OCI-LY3 (cell line): ENCODE results near the gene RNASEH1.

Experiments
- H2AFZ ChIP-seq: fragments of 200-600, 300-600 bp; shearing (Covaris generic); 2 replicates; pipeline ENCODE4 v1.6.0; 2014; ENCODE audit warnings: antibody characterized with exemption, low read depth, low read length
- H3K27ac ChIP-seq: fragments of 200-600, 300-600 bp; sonication (generic); 2 replicates; pipeline ENCODE4 v1.5.1; 2014; ENCODE audit warnings: mild to moderate bottlenecking, low read length, moderate library complexity, mixed read lengths
- H3K27me3 ChIP-seq: fragments of 200-600, 300-600 bp; sonication (generic); 2 replicates; pipeline ENCODE4 v1.6.1; 2014; ENCODE audit warnings: low read depth, low read length, mixed read lengths
- H3K36me3 ChIP-seq: fragments of 200-600, 300-600 bp; sonication (generic); replicated peaks from 2 replicates; pipeline ENCODE3; 2014; ENCODE audit warnings: low read depth, low read length, mixed read lengths
- H3K4me1 ChIP-seq: fragments of 300-600, 200-600 bp; sonication (generic); 2 replicates; pipeline ENCODE4 v1.6.1; 2014; ENCODE audit warnings: low read length, mixed read lengths
- H3K4me2 ChIP-seq: fragments of 200-600, 300-600 bp; sonication (generic); 2 replicates; pipeline ENCODE4 v1.6.1; 2014; ENCODE audit warnings: low read length, mixed read lengths
- H3K4me3 ChIP-seq: fragments of 300-600, 200-600 bp; sonication (generic); 2 replicates; pipeline ENCODE4 v1.5.1; 2014; ENCODE audit warnings: antibody characterized with exemption, mild to moderate bottlenecking, low read length, moderate library complexity
- H3K79me2 ChIP-seq: fragments of 300-600, 200-600 bp; shearing (Covaris generic); 2 replicates; pipeline ENCODE4 v1.6.1; 2014; ENCODE audit warnings: mild to moderate bottlenecking, low read length, mixed read lengths
- H3K9ac ChIP-seq: fragments of 300-600, 200-600 bp; shearing (Covaris generic); 2 replicates; pipeline ENCODE4 v1.6.0; 2014; ENCODE audit warnings: mild to moderate bottlenecking, low read length, moderate library complexity
- H3K9me3 ChIP-seq: fragments of 200-600, 300-600 bp; shearing (Covaris generic); 2 replicates; pipeline ENCODE4 v1.6.1; 2014; ENCODE audit warnings: low read length, mixed read lengths; ENCODE audit not compliant: insufficient read depth
- H4K20me1 ChIP-seq: fragments of 200-600, 300-600 bp; sonication (generic); 2 replicates; pipeline ENCODE4 v1.6.1; 2016; ENCODE audit warnings: low read length, mixed read lengths; ENCODE audit not compliant: insufficient read depth
- CTCF ChIP-seq: fragments of 200-600, 300-600 bp; sonication (generic); IDR thresholded peaks from 2 replicates; pipeline ENCODE4 v1.5.1; 2014; ENCODE audit warnings: antibody characterized with exemption, low read length, low read depth
- EZH2phosphoT487 ChIP-seq: fragments of 200-600 bp; shearing (Covaris generic); IDR thresholded peaks from 2 replicates; pipeline ENCODE4 v1.6.1; 2018; ENCODE audit warnings: antibody characterized with exemption, mixed run types, low read depth

RNASEH1 gene

DNA sequence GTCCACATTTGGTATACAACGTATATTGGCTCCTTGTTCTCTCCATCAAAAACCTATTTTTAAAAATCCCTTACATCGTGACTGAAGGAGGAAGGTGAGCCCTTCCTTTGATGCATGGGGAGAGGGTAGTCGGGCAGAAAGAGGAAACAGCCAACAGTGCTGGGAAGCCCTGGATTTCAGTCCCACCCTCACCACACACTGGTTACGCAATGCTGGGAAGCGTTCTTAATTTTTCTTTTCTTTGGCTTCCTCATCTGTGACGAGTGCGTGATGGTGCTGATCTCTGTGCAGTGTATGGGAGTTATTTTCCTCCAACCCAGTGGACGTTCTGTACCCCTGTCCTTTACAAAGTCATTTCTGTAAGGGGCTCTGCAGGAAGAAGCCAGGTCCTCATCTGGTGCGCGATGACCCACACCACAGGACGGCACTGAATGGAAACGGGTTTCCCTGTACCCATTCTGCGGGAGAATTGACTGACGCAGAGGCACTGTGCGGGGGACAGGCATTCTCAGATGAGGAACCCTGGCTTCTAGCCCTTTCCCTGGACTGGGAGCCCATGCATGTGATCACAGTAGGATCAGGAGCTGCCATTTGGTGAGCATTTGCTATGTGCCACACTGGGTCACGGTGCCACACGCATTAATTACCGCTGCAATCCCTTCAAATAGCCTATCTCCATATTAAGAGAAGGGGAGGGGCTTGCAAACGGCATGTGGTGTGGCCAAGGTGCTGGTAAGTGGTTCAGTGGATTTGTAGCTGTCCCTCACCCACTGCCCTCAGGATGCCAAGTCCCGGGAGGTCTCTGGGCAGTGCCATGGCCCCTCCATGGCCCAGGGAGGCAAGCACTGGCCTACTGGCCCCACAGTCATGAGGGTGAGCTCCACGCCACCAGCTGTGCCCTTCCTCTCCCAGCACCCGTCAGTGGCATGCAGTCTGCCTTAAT is 41.0 kb upstream of the RNASEH1 start:
- no peaks in the 10 kb centered on the region for H3K9me3 ChIP-seq
- H2AFZ ChIP-seq = no peak overlapping the region
- no peaks in the 10 kb centered on the region for H3K79me2 ChIP-seq
- H3K9ac ChIP-seq = no peak overlapping the region
- no peaks in the 10 kb centered on the region for H4K20me1 ChIP-seq
- H3K4me1 ChIP-seq = peaks cover 12% of the 10 kb centered on the region
- no peaks in the 10 kb centered on the region for H3K36me3 ChIP-seq
- no peak for TF ChIP-seq CTCF
- TF ChIP-seq EZH2phosphoT487 = no peak
- no peaks in the 10 kb centered on the region for H3K27me3 ChIP-seq
- H3K4me2 ChIP-seq = no peak overlapping the region
- no peak overlapping the region for H3K27ac ChIP-seq
- H3K4me3 ChIP-seq = no peak overlapping the region

- Histone ChIP-seq H3K9ac (no peak overlapping the region), H4K20me1 (no peaks in the 10 kb centered on the region), H3K27ac (no peak overlapping the region), H3K79me2 (no peaks in the 10 kb centered on the region), H3K36me3 (peaks cover 2% of the 10 kb centered on the region), H3K9me3 (no peaks in the 10 kb centered on the region), H3K4me3 (no peak overlapping the region), H3K4me1 (peaks cover 12% of the 10 kb centered on the region), H3K4me2 (no peak overlapping the region), H2AFZ (no peak overlapping the region), H3K27me3 (no peaks in the 10 kb centered on the region)
- no peak for TF ChIP-seq EZH2phosphoT487
- no peak for TF ChIP-seq CTCF
These were observed 40.2 kb upstream of the RNASEH1 start for GRCh38 chr2:3598197-3598910.

GRCh38 chr2:3597567-3597966 is 39.4 kb upstream of the RNASEH1 start:
- Histone ChIP-seq H3K4me3 (no peak overlapping the region), H3K79me2 (no peaks in the 10 kb centered on the region), H2AFZ (no peak overlapping the region), H3K36me3 (peaks cover 3% of the 10 kb centered on the region), H3K27ac (no peak overlapping the region), H3K9me3 (no peaks in the 10 kb centered on the region), H3K4me2 (no peak overlapping the region), H3K9ac (no peak overlapping the region), H3K4me1 (peaks cover 12% of the 10 kb centered on the region), H3K27me3 (no peaks in the 10 kb centered on the region), H4K20me1 (no peaks in the 10 kb centered on the region)
- TF ChIP-seq EZH2phosphoT487 = no peak
- TF ChIP-seq CTCF = no peak

DNA sequence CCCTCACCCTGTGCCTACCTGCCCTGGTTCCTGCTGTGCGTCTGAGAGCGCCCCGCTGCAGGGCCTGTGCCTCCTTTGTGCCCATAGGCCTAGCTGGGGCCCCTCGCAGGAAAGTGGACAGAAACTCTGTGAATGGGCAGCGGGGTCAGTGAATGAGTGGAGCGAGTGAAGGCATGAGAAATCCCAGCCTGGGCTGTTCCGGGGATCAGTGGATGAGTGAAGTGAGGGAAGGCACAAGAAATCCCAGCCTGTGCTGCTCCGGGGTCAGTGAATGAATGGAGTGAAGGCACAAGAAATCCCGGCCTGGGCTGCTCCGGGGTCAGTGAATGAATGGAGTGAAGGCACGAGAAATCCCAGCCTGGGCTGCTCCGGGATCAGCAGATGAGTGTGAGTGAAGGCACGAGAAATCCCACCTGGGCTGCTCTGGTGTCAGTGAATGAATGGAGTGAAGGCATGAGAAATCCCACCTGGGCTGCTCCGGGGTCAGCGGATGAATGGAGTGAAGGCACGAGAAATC is 38.8 kb upstream of the RNASEH1 start:
- no peaks in the 10 kb centered on the region for H3K27me3 ChIP-seq
- H2AFZ ChIP-seq = no peak overlapping the region
- no peaks in the 10 kb centered on the region for H4K20me1 ChIP-seq
- H3K79me2 ChIP-seq = no peaks in the 10 kb centered on the region
- no peak overlapping the region for H3K9ac ChIP-seq
- H3K9me3 ChIP-seq = no peaks in the 10 kb centered on the region
- H3K36me3 ChIP-seq = peaks cover 3% of the 10 kb centered on the region
- H3K4me1 ChIP-seq = peaks cover 12% of the 10 kb centered on the region
- H3K4me3 ChIP-seq = no peak overlapping the region
- no peak overlapping the region for H3K27ac ChIP-seq
- TF ChIP-seq CTCF = no peak
- no peak for TF ChIP-seq EZH2phosphoT487
- H3K4me2 ChIP-seq = no peak overlapping the region
